ENCODE measurements around the gene PCDH1.
"Not testable (repeated sequence)": the region's sequence is repeated elsewhere in the genome, so short reads cannot be mapped to it uniquely, and the experiment has no call there.

PCDH1 gene

DNA sequence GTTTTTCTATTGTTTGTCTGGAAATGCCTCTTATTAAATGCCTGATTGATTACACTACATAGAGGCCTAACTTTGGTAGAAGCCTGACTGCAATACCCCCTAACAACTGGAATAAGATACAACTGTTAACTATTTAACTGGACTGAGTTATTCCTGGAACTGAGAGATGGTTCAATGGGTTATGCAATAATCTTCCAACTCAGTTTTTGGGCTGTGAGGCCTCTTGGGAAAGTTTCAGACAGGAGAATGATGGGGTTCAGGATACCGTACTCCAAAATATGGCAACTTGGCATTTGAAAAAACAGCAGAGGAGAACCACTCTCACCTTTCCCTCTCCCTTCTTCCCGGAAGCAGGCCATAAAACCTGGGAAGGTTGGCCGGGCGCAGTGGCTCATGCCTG, 19.2 kb upstream of the PCDH1 start:
- DNase-seq: no peak

GRCh38 chr5:141890429-141890828, 12.2 kb upstream of the PCDH1 start:
- not testable (repeated sequence) for DNase-seq

DNA sequence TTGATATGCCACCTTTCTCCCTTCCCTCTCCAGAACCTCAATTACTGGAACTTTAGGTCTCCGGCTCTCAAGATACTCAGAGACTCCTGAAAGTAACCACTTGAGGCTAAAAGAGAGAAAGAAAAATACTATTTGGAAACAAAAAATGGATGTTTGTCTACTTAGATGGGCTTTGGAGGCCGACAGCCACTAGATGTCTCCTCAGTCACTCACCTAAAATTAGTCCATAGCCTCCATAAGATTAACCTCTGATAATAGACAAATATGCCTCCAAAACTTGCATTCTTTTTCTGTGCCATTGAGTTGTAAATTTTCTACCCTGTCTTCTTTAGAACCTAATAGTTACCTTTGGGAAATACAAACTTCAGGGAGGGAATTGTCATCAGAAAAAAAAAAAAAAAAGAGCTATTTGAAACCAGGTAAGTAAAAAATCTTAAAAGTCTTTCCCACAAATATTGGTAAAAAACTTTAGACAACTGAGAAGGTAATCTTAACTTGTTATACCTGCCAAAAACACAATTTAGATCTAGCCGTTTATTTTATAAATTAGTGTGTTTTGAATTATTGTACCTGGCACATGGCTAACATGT, 11.2 kb upstream of the PCDH1 start:
- DNase-seq: no peak

DNA sequence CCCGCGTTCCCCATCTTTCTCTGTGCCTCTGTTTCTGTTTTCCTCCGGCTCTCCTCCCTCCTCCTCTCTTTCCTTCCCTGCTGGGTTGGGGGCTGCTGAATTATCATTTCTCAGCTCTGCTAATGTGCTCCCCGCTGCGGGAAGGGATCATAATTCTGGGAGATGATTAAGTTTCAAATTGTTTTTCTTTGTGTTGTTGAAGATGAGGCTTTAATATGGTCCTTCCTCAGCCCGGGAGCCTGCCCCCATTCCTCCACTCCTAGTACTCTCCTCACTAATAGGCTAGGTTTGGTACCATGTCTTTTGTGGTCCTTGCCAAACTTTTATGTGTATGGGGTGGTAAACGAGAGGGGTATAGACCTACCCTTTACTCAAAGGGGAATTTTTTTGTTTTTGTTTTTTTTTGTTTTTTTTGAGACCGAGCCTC, 5.7 kb upstream of the PCDH1 start:
- DNase-seq: no peak

DNA sequence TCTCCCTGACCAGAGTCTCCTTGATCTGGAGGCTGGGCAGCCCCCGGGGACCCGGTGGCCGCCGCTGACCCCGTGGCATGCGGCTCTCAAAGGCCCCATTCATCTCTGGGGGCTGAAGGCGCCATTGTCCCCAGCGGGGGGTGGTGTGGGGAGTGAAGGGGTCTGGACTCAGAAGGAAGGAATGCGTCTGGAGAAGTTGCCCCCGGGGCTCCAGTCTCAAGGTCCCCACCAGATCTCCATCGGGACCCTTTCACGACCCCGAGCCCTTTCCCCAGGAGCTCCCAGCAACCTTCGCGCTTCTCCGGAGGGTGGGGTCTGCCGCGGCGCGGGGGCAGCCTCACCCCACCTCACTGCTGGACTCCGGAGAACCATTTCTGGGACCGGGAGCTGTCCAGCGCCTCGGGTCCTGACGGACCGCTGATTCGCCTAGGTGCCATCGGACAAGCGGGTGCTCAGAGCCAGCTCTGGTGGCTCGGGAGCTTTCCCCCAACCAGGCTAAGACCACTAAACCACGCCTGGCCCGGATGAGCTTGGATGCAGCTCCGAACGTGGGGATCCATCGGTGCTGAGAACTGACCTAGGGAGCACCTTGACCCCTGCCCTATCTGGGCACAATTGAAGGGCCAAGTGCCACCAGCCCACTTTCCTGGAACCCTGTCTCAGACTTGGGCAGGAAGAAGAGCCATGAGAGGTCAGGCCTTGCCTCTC, 5.1 kb upstream of the PCDH1 start:
- no peak for DNase-seq

DNA sequence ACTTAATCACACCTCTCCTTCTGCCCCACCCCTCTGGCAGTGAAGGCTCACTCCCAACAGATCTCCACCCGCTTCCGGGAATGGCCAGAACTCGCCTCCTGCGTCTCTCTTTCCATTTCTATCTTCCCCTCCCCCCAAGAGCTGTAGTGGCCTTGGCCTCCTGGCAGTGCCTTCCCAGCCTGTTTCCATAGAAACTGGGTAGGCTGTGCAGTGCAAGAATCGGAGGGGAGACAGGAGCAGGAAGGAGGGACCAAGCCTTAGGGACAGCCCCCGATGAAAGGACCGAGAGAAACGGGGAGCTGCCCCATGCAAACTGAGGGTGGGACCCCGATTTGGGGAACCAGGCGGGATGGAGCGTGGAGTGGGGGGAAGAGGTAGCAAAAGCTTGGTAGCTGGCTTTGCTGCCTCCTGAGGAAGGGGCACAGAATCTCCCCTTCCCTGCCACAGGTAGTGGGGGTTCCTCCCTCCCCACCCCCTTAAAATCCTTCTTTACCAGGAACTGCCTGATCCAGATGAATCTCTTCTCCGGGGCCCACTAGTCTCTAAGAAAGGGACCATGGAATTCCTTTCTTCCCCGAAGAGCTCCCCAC, 4.5 kb upstream of the PCDH1 start:
- peak; percentile 15 for DNase-seq

DNA sequence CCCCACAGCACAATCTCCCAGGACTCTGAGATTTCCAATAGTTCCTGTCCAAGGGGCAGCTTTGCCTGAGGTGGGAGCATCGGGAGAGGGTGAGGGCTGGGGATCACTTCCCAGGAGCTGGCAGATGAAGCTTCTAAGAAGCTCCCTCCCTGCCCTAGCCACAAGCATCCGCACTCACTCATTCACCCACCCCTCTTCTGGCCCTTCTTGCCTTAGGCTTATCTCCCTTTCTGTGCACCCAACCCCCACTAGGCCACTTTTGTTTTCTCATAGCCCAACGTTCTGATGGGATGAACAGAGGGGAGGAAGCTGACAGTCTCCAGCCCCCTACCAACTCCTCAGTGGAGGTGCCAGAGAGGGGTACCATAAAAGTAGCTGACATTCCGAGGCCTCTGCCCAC, 3.7 kb upstream of the PCDH1 start:
- DNase-seq: no peak

DNA sequence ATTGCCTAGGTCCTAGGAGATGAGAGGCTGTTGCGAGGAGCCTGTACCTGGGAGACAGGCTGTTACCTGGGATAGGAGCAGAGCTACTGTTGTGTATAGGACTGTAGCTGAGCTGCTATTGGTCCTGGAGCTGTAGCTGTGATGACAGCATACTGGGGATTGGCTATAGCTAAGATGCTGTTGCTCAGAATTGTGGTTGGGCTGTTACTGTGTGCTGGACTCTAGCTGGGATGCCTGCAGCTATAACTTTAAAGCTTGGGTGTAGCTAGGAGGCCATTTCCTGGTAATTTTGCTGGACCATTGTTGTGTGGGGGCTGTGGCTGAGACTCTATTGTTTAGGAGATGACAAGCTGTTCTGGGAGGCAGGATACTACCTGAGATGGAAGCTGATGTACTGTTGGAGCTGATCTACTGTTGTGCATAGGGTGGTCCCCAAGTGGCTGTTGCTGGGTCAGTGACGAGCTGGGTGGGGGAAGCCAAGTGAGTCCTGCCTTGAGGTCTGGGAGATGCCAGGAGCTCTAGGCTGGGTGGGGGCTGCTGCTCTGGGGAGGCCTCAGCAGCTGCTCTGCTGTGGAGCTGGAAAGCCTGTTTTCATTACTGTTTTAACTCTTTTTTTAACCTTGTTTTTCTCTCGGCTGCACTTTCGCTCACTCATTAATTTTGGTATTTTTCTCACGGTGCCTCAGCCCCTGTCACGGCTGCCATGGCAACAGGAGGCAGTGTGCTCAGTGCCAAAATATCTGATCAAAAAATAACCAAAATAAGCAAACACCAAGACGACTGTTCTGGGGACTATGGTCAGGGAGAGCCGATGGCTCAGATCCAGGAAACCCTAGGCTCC, 3.0 kb upstream of the PCDH1 start:
- DNase-seq: no peak

- DNase-seq: no peak
Measured at GRCh38 chr5:141879941-141880738, 1.9 kb upstream of the PCDH1 start.

- DNase-seq: no peak
Measured at GRCh38 chr5:141879426-141879759, 1.2 kb upstream of the PCDH1 start.

- peak; percentile 77 for DNase-seq
Measured at GRCh38 chr5:141878711-141879425, 658 bp upstream of the PCDH1 start.

DNA sequence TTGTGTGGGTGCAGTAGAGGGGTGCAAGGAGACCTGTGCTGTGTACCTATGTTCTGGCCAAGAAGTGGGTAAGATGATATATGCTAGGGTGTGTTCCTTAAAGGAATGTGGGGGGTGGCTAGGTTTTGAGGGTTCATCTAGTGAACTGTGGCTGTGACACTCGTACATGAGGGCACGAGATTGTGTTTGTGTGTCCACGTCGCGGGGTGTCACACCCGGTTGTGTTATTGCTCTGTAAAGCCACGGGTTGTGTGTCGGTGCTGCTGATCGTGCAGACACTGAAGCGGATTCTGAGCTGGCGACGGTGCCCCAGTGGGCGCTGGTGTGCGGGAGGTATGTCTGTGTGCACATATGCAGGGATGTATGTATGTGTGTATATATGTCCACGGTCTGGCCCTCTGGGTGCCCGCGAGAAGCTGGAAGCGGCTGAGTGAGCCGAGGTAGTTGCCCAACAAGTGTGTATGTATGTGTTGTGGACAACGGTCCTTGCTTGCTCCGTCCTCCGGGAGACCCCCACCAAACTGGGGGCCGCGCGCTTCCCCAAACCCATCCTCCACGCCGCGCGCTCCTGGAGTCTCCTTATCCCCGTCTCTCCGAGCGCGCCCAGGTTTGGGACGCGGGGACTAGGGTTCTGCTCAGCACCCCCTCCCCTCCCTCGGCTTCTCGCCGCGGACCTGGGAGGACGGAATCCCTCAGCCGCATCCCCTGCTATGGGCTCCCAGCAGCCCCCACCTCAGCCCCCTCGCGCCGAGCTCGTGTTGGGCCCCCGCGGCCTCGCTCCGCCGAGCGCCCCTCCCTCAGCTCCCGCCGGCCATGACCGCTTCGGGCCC, 639 bp downstream of the PCDH1 start:
- DNase-seq: peak; percentile 7

- DNase-seq: no peak
Measured at GRCh38 chr5:141876628-141877355, 1.4 kb downstream of the PCDH1 start.

- DNase-seq: no peak
Measured at GRCh38 chr5:141875795-141876627, 2.2 kb downstream of the PCDH1 start.

DNA sequence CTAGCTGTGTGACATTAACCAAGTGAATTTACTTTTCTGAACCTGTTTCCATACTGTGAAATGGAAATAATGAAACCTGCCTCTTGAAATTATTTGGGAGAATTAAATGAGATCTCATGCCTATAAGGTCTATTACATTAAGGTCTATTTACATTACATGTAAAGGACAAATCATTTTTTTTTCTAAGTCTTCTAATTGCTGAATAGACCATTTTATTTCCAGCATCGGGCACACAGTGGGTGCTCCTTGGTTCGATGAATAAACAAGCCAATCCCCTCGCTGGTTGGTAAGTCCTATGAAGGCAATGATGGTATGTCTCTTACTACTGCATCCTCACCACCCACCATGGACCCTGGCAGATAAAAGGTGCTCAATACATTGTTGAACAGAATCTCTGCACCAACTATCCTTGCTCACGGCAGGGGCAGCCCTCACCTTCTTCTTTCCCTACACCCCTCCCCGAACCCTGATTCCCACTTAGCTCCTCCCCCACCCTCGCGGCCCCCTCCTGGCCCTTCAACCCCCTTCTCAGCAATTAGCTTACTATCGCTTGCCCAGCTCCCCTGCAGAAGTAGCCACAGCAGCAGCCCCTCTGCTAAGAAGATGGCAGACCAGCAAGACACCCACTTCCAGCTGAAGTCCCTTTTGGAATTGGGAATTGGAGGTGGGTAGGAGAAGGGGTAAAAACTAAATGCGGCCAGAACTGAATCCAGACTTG, 3.0 kb downstream of the PCDH1 start:
- DNase-seq: no peak

DNA sequence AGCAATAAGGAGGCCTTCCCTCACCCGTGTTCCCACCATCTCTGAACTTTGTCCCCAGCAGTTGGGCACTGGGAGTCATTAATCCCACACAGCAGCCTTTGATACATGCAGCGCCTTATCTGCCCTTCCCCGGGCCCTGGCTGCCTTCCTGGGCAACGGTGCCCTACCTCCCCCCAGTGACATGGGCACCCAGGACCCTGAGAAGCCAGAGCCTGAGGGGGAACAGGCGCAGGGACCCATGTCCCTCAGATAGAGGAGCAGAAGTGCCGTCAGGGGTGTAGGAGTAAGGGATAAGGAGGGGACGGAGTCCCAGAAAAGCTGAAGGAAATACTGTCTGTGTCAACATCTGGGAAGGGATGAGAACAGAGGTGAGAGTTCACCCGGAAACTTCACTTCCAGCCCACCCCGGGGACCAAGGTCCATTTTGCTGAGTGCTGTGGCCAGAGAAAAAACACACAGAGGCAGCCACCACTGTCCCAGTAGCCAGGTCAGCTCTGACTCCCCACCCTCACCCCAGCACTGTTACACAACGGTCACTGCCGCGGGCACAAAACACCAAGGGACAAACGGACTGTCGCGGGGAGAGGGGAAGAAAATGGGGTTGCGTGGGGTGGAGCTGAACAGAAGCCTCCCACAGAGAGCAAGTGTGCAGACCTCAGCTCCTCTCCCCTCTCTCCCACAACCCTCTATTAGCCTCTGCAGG, 3.8 kb downstream of the PCDH1 start:
- no peak for DNase-seq

- DNase-seq: no peak
Measured at GRCh38 chr5:141873933-141874261, 4.3 kb downstream of the PCDH1 start.

All from NCI-H1092 treated with DMSO at 0.1 percent for 48 hours (cell line).